Testis (tissue), 2 donors: ENCODE data around the gene C1orf94.

Experiments
- POLR2A ChIP-seq: fragments of 450-650 bp; IDR thresholded peaks from one replicate; pipeline ENCODE4 v1.6.1; 2017; ENCODE audit warnings: antibody characterized with exemption, mild to moderate bottlenecking, moderate library complexity
- TF ChIP-seq, protein P1 (sequence below), 3 experiments: fragments of 450-650 bp in 2 of 3; fragments of 200-600 bp in 1 of 3; sonication (generic) in 1 of 3; IDR thresholded peaks; one replicate each; pipeline ENCODE4 v1.5.1; 2016 to 2019; ENCODE audit warnings: antibody characterized with exemption in 3 of 3, mild to moderate bottlenecking in 2 of 3, moderate library complexity in 1 of 3

DNA sequence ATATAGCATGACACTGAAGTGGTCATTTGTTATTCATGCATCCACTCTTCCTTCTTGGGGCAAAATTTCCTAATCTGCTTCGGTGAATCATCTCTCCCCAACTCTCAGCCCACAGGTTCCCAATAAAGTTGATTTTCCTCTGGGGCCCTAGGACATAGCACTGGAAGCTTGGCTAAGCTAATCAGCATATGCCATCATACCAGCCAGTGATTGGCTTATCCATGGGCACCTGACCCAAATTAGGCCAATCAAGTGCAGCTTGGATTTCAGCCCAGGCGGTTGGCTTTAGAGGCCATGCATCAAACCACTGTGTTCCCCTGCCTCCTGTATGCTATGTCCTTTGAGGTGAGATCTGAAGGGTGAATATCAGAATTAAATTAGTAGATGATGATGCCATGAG lies 58.9 kb downstream of the C1orf94 start:
- TF ChIP-seq, protein P1, sequence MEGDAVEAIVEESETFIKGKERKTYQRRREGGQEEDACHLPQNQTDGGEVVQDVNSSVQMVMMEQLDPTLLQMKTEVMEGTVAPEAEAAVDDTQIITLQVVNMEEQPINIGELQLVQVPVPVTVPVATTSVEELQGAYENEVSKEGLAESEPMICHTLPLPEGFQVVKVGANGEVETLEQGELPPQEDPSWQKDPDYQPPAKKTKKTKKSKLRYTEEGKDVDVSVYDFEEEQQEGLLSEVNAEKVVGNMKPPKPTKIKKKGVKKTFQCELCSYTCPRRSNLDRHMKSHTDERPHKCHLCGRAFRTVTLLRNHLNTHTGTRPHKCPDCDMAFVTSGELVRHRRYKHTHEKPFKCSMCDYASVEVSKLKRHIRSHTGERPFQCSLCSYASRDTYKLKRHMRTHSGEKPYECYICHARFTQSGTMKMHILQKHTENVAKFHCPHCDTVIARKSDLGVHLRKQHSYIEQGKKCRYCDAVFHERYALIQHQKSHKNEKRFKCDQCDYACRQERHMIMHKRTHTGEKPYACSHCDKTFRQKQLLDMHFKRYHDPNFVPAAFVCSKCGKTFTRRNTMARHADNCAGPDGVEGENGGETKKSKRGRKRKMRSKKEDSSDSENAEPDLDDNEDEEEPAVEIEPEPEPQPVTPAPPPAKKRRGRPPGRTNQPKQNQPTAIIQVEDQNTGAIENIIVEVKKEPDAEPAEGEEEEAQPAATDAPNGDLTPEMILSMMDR (IDR thresholded peaks at IDR 0.05): no peak
- no peak for TF ChIP-seq POLR2A
